HepG2 (cell line): ENCODE measurements around the gene MARVELD3. TPM values are rescaled to one million over a fixed set of nuclear protein-coding genes. Genes with fewer than 3 reads are reported as not detected.

Experiments
- BRD4 ChIP-seq: sonication (generic); formaldehyde crosslinking; IDR thresholded peaks from 2 replicates; pipeline ENCODE4 v1.4.0; 2020; ENCODE audit warnings: missing genetic modification reagents
- CEBPG ChIP-seq: IDR thresholded peaks from 2 replicates; pipeline ENCODE4 v1.6.1; 2016
- DNMT3B ChIP-seq: conservative IDR thresholded peaks from 2 replicates; pipeline ENCODE4 v1.6.1; 2016; ENCODE audit warnings: missing biosample characterization, control low read depth
- ERF ChIP-seq: IDR thresholded peaks from 2 replicates; pipeline ENCODE4 v1.6.1; 2018; ENCODE audit warnings: missing biosample characterization, missing genetic modification reagents
- ESRRA ChIP-seq: sonication (generic); formaldehyde crosslinking; IDR thresholded peaks from 2 replicates; pipeline ENCODE4 v1.5.1; 2020; ENCODE audit warnings: mild to moderate bottlenecking, low read depth, missing genetic modification reagents
- FOSL2 ChIP-seq: sonication (generic); formaldehyde crosslinking; IDR thresholded peaks from 2 replicates; pipeline ENCODE4 v1.4.0; 2020; ENCODE audit warnings: missing genetic modification reagents
- MED1 ChIP-seq: sonication (generic); formaldehyde crosslinking; IDR thresholded peaks from 2 replicates; pipeline ENCODE4 v1.4.0; 2020; ENCODE audit warnings: missing genetic modification reagents
- PHF21A ChIP-seq: sonication (generic); formaldehyde crosslinking; IDR thresholded peaks from 2 replicates; pipeline ENCODE4 v1.5.0; 2020; ENCODE audit warnings: mild to moderate bottlenecking, missing genetic modification reagents
- POGZ ChIP-seq: sonication (generic); formaldehyde crosslinking; IDR thresholded peaks from 2 replicates; pipeline ENCODE4 v1.4.0; 2020; ENCODE audit warnings: mild to moderate bottlenecking, missing genetic modification reagents
- RARA ChIP-seq: IDR thresholded peaks from 2 replicates; pipeline ENCODE4 v1.6.1; 2016; ENCODE audit warnings: missing genetic modification reagents, missing compliant biosample characterization
- SKI ChIP-seq: fragments of 450-650 bp; IDR thresholded peaks from one replicate; pipeline ENCODE4 v1.6.1; 2018; ENCODE audit warnings: mild to moderate bottlenecking; ENCODE audit not compliant: partially characterized antibody
- TBP ChIP-seq: sonication (generic); formaldehyde crosslinking; IDR thresholded peaks from 2 replicates; pipeline ENCODE4 v1.5.0; 2020; ENCODE audit warnings: missing genetic modification reagents
- TEAD3 ChIP-seq: optimal IDR thresholded peaks from 2 replicates; pipeline ENCODE3; 2016; ENCODE audit warnings: borderline replicate concordance
- ZNF282 ChIP-seq: fragments of 450-650 bp; IDR thresholded peaks from 2 replicates; pipeline ENCODE4 v1.6.1; 2018; ENCODE audit not compliant: partially characterized antibody
- ZNF614 ChIP-seq: IDR thresholded peaks from 2 replicates; pipeline ENCODE4 v1.6.1; 2018; ENCODE audit warnings: missing biosample characterization, missing genetic modification reagents, inconsistent platforms, borderline replicate concordance
- ZSCAN9 ChIP-seq: IDR thresholded peaks from 2 replicates; pipeline ENCODE4 v1.6.1; 2016; ENCODE audit warnings: borderline replicate concordance
- polyA plus RNA-seq, 8 experiments: library from polyadenylated mRNA; depleted of rRNA in 3 of 8; stranded (reverse) in 7 of 8; unstranded in 1 of 8; fragments of >200 nt; fragmentation: Illumina TruSeq in 4 of 8; extraction: Trizol in 4 of 8; gene quantifications; 2 replicates each; pipeline versions ENCODE4 v1.2.1 to v1.2.3, GENCODE V29; 2011 to 2016; ENCODE audit warnings: low read depth in 4 of 8, missing spikeins in 1 of 8, mixed read lengths in 1 of 8; ENCODE audit not compliant: insufficient read depth in 1 of 8
- total RNA-seq, 5 experiments: library from RNA; depleted of rRNA; stranded (reverse); fragments of >200 nt; fragmentation: Illumina TruSeq; extraction: Trizol; gene quantifications; 2 replicates each; pipeline ENCODE4 v1.2.3, GENCODE V29; 2016; ENCODE audit warnings: low read depth in 1 of 5
- TF ChIP-seq, protein P1 (sequence below): sonication (generic); formaldehyde crosslinking; IDR thresholded peaks from 2 replicates; pipeline ENCODE4 v1.4.0; 2020; ENCODE audit warnings: missing genetic modification reagents
- TF ChIP-seq, protein P2 (sequence below): sonication (generic); formaldehyde crosslinking; IDR thresholded peaks from 2 replicates; pipeline ENCODE4 v1.4.0; 2020; ENCODE audit warnings: missing genetic modification reagents, borderline replicate concordance

MARVELD3 gene
- total and polyA plus RNA-seq, 2 of the 13 experiments (the other 11 are each of a cell fraction or from before 2014, with no cell fraction given): 4.8 to 5.6 TPM

DNA sequence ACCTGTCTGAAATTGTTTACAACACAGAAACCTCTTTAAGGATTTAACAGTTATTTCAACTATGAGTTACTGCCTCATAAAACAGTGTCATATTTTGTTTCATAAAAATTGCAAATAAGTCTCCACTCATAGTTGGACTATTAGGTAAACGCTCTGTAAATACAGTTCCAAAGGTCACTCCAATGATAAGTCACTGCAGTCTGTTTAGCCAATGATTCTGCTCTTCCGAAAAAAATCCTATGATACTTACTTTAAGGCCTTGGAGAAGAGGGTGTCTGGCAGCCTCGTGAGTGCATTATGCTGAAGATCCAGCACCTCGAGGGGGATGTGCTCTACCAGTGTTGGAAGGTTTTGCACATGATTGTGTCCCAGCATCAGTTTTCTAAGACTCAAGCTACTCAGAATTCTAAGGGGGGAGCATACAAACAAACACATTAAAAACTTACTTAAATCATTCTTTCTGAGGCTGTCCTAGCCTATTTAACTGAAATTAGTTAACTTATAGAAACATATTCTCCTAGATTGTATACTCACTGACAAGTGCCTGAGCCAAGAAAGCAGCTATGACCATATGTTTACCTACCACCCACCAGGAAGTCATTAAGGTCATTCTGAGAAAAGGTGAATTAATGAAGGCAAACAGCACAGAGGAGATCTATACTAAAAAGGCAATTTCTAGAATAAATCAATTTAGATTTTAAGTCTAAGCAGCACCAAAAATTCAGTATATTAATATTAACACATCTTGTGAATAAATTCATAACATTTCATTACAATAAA lies 41.1 kb downstream of the MARVELD3 start (continued):
- TF ChIP-seq, protein P1, sequence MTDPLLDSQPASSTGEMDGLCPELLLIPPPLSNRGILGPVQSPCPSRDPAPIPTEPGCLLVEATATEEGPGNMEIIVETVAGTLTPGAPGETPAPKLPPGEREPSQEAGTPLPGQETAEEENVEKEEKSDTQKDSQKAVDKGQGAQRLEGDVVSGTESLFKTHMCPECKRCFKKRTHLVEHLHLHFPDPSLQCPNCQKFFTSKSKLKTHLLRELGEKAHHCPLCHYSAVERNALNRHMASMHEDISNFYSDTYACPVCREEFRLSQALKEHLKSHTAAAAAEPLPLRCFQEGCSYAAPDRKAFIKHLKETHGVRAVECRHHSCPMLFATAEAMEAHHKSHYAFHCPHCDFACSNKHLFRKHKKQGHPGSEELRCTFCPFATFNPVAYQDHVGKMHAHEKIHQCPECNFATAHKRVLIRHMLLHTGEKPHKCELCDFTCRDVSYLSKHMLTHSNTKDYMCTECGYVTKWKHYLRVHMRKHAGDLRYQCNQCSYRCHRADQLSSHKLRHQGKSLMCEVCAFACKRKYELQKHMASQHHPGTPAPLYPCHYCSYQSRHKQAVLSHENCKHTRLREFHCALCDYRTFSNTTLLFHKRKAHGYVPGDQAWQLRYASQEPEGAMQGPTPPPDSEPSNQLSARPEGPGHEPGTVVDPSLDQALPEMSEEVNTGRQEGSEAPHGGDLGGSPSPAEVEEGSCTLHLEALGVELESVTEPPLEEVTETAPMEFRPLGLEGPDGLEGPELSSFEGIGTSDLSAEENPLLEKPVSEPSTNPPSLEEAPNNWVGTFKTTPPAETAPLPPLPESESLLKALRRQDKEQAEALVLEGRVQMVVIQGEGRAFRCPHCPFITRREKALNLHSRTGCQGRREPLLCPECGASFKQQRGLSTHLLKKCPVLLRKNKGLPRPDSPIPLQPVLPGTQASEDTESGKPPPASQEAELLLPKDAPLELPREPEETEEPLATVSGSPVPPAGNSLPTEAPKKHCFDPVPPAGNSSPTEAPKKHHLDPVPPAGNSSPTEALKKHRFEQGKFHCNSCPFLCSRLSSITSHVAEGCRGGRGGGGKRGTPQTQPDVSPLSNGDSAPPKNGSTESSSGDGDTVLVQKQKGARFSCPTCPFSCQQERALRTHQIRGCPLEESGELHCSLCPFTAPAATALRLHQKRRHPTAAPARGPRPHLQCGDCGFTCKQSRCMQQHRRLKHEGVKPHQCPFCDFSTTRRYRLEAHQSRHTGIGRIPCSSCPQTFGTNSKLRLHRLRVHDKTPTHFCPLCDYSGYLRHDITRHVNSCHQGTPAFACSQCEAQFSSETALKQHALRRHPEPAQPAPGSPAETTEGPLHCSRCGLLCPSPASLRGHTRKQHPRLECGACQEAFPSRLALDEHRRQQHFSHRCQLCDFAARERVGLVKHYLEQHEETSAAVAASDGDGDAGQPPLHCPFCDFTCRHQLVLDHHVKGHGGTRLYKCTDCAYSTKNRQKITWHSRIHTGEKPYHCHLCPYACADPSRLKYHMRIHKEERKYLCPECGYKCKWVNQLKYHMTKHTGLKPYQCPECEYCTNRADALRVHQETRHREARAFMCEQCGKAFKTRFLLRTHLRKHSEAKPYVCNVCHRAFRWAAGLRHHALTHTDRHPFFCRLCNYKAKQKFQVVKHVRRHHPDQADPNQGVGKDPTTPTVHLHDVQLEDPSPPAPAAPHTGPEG: 0 out of 2 replicates have a peak, but pooled peaks have one; percentile 6
- TF ChIP-seq TBP (CRISPR knock-in tag): no peak
- TF ChIP-seq SKI: peak; percentile 51
- peak; percentile 46; the same call in 1 of the 2 replicates for TF ChIP-seq POGZ (CRISPR knock-in tag)
- TF ChIP-seq BRD4 (CRISPR knock-in tag): no peak
- TF ChIP-seq CEBPG (CRISPR knock-in tag): peak; percentile 68
- no peak for TF ChIP-seq DNMT3B (CRISPR knock-in tag)
- TF ChIP-seq ZNF282: no peak
- TF ChIP-seq, protein P2, sequence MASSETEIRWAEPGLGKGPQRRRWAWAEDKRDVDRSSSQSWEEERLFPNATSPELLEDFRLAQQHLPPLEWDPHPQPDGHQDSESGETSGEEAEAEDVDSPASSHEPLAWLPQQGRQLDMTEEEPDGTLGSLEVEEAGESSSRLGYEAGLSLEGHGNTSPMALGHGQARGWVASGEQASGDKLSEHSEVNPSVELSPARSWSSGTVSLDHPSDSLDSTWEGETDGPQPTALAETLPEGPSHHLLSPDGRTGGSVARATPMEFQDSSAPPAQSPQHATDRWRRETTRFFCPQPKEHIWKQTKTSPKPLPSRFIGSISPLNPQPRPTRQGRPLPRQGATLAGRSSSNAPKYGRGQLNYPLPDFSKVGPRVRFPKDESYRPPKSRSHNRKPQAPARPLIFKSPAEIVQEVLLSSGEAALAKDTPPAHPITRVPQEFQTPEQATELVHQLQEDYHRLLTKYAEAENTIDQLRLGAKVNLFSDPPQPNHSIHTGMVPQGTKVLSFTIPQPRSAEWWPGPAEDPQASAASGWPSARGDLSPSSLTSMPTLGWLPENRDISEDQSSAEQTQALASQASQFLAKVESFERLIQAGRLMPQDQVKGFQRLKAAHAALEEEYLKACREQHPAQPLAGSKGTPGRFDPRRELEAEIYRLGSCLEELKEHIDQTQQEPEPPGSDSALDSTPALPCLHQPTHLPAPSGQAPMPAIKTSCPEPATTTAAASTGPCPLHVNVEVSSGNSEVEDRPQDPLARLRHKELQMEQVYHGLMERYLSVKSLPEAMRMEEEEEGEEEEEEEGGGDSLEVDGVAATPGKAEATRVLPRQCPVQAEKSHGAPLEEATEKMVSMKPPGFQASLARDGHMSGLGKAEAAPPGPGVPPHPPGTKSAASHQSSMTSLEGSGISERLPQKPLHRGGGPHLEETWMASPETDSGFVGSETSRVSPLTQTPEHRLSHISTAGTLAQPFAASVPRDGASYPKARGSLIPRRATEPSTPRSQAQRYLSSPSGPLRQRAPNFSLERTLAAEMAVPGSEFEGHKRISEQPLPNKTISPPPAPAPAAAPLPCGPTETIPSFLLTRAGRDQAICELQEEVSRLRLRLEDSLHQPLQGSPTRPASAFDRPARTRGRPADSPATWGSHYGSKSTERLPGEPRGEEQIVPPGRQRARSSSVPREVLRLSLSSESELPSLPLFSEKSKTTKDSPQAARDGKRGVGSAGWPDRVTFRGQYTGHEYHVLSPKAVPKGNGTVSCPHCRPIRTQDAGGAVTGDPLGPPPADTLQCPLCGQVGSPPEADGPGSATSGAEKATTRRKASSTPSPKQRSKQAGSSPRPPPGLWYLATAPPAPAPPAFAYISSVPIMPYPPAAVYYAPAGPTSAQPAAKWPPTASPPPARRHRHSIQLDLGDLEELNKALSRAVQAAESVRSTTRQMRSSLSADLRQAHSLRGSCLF (CRISPR knock-in tag): no peak
- TF ChIP-seq MED1 (CRISPR knock-in tag): peak; percentile 41; the same call in 1 of the 2 replicates
- TF ChIP-seq ZSCAN9 (CRISPR knock-in tag): peak; percentile 63; the same call in 1 of the 2 replicates
- peak; percentile 72 for TF ChIP-seq PHF21A (CRISPR knock-in tag)
- peak; percentile 40; the same call in 1 of the 2 replicates for TF ChIP-seq ESRRA (CRISPR knock-in tag)
- peak; percentile 56 for TF ChIP-seq TEAD3 (CRISPR knock-in tag)
- 0 out of 2 replicates have a peak, but pooled peaks have one; percentile 29 for TF ChIP-seq ZNF614
- peak; percentile 65 for TF ChIP-seq ERF (CRISPR knock-in tag)
- peak; percentile 54; the same call in 1 of the 2 replicates for TF ChIP-seq RARA (CRISPR knock-in tag)
- TF ChIP-seq FOSL2 (CRISPR knock-in tag): peak; percentile 51
